GOT3 (cell line): ENCODE results near the gene IRAG1.

Experiments used
- DNase-seq: peaks from one replicate; lab custom pipeline; 2025; ENCODE audit warnings: mixed read lengths; lab: John Stamatoyannopoulos, UW

The IRAG1 gene

DNA sequence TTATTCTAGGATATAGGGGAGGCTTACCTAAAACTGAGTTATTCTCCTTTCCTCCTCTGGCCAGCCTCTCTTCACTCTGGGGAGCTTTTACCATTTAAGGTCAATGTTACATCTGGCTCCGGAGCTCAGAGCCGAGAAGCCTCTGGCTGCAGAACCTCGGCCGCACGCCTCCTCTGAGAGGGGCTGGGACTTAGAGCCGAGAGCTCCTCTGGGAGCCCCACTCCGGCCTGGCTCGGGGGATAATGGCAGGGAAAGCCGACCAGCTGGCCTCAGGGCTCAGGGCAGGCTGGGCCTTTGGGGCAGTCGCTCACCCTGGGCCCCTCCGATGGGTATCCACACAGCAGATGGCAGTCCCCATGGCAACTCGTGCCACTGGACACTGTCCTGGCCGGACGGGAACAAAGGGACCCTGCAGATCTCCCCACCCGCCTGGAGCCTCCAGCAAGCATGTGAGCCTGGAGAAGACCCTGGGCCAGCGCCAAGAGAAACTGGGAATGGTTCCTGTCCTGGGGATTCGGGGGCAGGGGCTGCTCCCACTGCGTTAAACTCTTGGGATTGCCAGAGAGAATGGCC, at the start of gene IRAG1:
Gene IRAG1 (minus strand): TSS at position 247 of the 573 bp plus-strand sequence. CDS start 153 bp downstream, at position 94.
- DNase-seq: no peak

DNA sequence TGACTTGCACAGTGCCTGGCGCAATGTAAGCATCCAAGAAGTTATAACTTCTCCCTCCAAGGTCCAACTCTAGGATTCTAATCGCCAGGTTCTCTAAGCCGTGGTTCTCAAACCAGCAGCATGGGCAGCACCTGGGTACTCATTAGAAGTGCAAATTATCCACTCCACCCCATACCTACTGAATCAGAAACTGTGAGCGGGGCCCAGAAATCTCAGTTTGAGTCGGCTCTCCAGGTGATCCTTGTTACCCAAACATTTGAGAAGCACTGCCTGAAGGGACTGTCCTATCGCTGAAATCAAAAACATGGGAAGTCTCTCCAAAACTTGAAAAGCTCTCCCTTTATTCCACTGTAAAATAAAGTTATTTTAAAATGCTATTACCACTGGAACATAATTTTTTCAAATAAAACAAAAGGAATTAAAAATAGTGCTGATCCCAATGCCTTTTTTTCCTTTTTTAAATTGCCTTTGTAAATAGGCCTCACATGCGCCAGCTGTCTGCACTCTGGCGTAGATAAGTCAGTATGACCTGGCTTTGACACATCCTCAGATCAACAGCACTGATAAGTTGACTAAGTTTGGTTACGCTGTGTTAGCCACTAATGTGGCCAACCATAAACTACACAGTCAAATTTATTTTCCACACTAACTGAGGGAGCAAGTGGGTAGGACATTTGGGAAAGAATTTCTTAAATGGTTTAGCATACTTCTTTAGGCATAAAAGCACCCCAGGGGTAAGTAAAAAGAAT, 49.1 kb upstream of the IRAG1 start:
- no peak for DNase-seq

- DNase-seq: peak; percentile 59
Measured at GRCh38 chr11:10735481-10736475, 42.2 kb upstream of the IRAG1 start.

DNA sequence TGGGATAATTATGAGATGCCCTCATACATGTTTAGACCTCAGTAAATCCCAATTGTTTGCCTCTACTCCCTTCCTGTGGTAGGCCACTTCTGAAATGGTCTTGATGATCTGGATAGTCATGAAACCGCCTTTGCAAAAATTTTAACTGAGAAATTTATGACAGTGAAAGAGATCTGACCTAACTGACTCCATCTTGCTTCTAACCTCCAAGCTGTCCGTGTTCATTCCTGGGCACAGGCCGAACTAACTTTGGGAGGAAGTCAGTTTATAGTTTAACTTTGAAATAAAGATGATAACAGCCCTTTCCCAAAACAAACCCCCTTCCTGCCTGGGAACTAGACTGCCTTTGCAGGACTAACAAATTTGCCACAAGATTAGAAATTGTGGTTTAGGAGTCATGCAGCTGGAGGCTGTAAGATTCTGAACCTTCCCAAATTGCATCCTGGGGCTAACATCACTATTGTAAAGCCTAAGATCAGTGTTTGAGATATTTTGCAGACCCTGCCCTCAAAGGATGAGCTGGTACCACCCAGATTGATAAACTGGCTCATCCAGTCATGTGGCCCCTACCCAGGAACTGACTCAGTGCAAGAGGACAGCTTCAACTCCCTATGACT, 37.6 kb upstream of the IRAG1 start:
- no peak for DNase-seq

DNA sequence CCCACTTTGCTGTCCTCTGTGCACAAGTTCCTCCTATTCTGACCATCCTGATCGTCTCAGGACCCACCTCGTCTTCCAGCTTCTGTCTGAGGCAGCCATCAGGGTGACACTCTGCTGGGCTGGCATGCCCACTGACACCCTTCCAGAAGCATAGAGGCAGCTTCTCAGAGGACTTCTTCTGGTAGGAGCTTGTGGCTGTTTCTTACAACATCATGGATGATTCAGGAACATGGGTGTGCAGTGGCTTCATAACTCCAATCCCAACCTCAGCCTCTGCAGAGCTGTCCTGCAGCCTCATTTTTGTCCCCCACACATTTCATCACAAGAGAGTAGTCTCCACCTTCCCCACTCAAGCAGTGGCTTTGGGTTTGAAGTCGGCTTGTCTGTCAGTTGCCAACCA, 36.6 kb upstream of the IRAG1 start:
- no peak for DNase-seq

- no peak for DNase-seq
Measured at GRCh38 chr11:10728789-10729472, 35.4 kb upstream of the IRAG1 start.

- no peak for DNase-seq
Measured at GRCh38 chr11:10728154-10728553, 34.6 kb upstream of the IRAG1 start.

DNA sequence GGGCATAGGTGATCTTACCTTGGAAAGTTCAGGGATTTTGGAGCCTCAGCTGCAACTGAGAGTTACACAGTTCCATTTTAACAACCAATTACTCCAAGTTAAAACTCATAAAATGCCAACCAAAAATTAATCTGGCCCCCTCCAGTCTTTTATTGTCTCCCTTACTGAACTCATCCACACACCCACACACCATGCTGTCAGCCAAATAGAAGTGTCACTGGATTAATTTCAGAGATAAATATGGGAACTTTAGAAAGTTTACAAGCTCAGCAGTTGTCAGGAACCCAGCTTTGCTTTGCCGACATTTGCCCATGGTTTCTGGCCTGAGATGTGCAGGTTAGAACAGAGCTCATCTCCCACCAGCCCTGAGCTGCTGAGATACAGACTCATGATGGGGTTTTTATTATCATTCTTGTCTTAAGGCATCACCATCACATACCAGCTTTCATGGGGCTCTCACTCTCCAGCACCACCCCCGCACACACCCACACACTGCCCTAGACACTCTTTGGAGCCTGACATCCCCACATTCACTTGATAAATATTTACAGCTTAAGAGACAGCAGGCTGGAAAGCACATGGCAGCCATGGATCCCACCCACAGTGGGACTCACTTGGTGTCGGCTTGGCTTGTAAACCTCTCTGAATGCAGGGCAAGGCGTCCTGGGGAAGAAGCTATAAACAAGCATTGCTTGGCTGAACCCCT, 33.7 kb upstream of the IRAG1 start:
- no peak for DNase-seq

DNA sequence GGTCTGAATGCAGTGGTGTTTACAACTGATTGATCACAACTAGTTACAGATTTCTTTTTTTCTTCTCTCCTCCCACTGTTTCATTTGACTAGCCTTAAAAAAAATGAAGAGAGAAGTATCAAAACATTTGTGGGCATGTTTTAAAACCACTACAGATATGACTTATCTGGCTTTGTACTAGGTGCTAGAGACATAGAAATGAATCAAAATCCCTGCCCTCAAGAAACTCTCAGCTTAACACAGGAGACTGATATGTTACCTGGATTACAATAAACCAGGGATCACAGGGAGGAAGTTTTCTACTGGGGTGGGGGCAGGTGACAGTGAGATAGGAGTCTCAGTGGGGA, 32.3 kb upstream of the IRAG1 start:
- no peak for DNase-seq

DNA sequence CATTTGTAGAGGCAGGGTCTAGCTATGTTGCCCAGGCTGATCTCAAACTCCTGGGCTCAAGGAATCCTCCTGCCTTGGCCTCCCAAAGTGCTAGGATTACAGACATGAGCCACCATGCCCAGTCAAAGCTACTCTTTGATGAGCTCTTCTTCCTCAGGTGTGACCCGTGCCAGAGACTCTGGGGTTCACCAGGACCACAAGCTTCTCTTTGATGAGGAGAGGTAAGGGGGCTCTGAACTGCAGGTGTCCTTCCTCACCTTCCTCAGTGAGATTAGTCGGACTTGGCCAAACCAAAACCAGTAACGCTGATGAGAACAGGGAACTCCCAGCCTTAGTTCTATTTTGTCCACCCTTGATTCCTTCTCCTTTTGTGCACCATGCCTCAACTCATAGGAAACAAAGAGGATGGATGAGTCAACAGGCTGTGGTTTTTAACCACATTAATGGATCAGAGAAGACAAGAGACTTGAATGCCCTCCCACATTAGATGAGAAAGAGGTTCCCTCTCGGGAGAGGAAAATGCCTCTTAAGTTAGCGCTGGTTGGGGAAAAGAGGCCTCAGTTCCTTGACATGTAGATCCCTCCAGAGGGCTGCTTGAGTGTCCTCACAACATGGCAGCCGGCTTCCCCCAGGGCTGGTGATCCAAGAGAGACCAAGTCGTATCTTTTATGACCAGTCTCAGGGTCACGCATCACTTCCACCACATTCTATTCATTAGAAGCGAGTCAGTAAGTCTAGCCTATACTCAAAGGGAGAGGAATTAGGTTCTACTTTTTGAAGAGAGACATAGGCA, 31.8 kb upstream of the IRAG1 start:
- no peak for DNase-seq

GRCh38 chr11:10722307-10722706, 28.8 kb upstream of the IRAG1 start:
- no peak for DNase-seq

- DNase-seq: no peak
Measured at GRCh38 chr11:10720881-10721376, 27.4 kb upstream of the IRAG1 start.

- no peak for DNase-seq
Measured at GRCh38 chr11:10719616-10720015, 26.1 kb upstream of the IRAG1 start.

DNA sequence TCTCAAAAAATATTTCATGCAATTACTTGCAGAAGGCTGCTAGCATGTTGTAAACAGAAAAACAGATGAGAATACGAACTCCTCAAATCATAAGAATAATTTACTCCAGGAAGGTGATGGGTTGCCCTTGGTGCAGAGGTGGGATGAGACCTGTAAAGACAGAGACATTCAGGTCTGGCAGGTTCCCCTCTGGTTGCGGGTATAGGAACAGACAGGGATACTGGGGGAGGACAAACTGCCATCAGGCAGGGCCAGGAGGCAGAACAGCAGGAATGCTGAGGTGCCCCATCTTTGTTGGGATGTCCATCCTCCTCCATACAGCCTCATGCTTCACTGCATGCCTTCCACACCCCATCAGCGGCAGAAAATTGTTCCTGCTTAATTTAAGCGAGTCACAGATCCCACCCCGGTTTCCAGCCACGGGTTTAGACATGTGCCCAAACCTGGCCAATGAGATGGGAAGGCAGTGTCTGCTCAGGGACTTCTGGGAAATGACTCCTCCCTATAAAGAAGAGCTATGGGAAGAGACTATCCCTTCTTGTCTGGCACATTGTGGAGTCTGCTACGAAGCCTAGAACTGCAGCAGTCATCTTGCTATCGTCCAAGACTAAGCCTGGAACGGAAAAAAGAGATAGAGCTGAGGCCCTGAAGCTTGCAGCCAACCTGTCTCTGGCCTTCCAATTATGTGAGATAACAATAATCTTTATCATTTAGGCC, 23.1 kb upstream of the IRAG1 start:
- DNase-seq: no peak

DNA sequence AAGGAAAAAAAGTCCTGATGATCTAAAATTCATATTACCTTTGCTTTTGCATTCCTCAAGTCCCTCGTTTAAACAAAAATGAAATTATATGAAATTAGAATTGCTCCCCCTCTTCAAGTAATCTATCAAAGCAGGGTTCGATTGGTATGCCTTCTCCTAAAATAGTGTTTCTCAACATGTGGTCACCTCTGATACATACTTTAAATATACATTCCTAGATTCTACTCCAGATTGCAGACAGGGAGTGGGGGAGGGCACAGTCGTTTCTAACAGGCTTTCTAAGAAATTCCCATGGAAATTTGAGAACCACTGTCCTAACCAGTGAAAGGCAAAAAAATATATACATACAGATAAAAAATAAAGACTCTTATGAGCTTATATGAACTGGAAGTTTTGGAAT, 22.6 kb upstream of the IRAG1 start:
- no peak for DNase-seq

- no peak for DNase-seq
Measured at GRCh38 chr11:10715571-10715970, 22.0 kb upstream of the IRAG1 start.

DNA sequence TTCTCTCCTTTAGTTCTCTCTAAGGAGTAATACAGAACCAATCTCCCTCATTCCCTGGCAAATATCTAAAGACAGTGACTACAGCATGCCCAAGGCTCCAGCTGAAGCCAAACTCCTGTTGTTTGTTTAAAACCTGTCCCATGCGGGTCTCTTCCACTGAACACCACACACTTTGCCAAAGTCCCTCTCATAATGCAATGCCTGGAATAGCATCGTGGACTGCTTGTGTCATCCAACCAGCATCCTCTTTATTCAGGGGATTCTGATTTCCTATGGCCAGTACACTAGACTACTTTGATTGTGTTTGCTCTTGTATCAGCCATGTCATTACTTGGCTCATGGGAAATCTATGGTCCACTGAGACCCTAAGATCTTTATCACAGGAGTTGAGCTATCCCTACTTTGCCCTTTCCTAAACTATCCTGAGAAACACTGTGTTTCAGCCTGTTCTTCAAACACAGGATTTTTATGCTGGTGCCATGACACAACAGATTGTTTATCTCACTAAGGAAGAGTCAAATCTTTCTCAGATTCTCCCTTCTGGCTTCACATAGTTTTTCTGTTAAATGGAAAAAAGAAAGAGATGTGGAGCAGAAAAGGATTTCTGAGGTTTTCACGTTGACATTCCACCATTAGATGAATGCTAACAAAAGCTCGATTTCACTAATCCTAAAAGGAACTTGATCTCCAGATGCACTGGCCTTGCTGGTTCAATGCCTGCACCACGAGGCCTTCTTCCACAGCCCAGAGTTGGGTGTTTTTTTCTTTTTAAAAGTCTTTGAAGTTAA, 15.9 kb upstream of the IRAG1 start:
- no peak for DNase-seq

GRCh38 chr11:10708131-10708530, 14.6 kb upstream of the IRAG1 start:
- DNase-seq: no peak

DNA sequence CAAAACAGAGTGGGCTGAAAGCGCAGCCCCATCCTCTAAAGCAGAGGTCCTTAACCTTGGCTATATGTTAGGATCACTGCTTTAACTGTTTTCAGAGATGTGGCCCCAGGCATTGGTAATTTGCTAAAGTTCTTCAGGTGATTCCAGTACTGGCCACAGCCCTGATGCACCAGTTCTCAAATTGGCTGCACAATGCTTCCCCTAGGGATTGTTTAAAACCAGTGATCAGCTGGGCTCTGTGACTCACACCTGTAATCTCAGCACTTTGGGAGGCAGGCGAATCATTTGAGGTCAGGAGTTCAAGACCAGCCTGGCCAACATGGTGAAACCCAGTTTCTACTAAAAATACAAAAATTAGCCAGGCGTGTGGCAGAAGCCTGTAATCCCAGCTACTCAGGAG, 8.4 kb upstream of the IRAG1 start:
- DNase-seq: no peak
